ENCODE measurements around the gene CTSE.

Gene CTSE

DNA sequence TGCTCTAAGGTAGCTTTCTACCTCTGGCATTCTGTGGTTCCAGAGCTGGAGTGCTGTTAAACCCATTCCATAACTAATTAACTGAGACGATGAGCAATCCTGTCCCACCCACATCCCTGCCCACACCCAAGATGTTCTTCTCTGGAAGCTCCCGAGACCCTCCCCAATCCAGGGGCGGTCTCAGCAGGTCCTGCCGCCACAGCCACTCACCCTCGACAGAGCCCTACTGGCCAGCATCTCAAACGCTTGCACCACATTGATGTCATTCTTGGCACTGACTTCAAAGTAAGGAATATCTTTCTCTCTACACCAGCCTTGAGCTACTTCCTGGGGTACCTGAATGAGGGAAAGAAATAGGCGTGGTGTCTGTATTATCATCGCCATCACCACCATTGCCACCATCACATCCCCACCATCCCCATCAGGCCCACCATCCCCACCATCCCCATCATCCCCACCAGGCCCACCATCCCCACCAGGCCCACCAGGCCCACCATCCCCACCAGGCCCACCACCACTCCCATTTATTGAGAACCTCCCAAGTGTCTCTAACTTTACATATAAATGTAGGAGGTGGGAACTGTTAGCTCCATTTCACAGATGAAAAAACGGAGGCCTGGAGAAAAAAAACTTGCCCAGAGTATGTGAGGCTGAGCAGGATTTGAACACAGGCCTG lies 38.2 kb downstream of the CTSE start:
- Histone ChIP-seq H3K27me3 (ENCODE audit: insufficient read depth, insufficient read length) (no peaks in the 10 kb centered on the region), H3K9me3 (ENCODE audit: insufficient read depth, low read length) (no peaks in the 10 kb centered on the region), H3K4me3 (ENCODE audit: insufficient read length, low read depth) (no peak overlapping the region), H3K4me1 (ENCODE audit: insufficient read depth, insufficient read length) (peaks cover 11% of the 10 kb centered on the region), H3K36me3 (ENCODE audit: insufficient read depth, insufficient read length, low read length) (peaks cover 10% of the 10 kb centered on the region), H3K9ac (ENCODE audit: insufficient read length, low read depth) (no peak overlapping the region)
- TF ChIP-seq YY1 (IDR thresholded peaks at IDR 0.05; ENCODE audit: insufficient read depth, insufficient read length), result no peak
- TF ChIP-seq ZNF274 (IDR thresholded peaks at IDR 0.05; ENCODE audit: low read depth, low read length), result no peak
- TF ChIP-seq SUZ12 (IDR thresholded peaks at IDR 0.05; ENCODE audit: extremely low read depth, insufficient read depth, insufficient read length), result no peak
- no peak for DNase-seq (ENCODE audit: low read depth, low spot score)

DNA sequence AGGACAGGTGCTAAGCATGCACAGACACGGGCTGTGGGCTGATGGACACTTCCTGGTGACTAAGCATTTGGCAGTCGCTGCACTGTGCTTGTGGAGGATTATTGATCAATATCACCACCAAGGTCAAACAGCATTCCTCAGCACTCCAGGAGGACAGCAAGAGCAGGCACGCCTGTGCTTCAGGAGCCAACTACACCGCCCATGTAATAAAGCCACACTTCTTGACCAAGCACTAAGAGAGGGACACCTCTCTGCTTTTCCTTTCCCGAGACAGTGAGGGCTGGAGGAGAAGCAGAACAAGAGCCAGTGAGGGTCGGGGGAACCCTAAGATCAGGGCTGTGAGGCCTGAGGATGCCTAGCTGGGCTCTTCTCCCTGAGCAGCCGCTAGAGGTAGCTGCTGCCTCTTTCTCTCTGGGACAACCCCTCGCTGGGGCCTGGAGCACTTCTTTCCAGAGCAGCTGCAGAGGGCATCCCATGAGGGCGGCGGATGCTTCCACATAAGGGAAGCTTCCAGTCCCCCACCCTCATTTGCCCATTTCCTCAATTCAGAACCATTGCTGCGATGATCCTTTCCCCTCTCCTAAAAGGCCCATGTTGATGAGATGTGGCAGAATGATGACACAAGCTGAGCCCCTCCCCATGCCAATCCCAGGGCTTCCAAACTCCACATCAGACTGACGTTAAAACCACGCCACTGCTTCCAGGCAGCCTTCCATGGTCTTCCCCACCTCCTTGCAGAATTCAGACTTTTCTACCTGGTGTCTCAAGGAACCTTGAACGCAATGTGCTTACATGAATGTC lies 39.6 kb downstream of the CTSE start:
- Histone ChIP-seq H3K36me3 (ENCODE audit: insufficient read depth, insufficient read length, low read length) (peaks cover 6% of the 10 kb centered on the region), H3K4me1 (ENCODE audit: insufficient read depth, insufficient read length) (peaks cover 11% of the 10 kb centered on the region), H3K4me3 (ENCODE audit: insufficient read length, low read depth) (no peak overlapping the region), H3K27me3 (ENCODE audit: insufficient read depth, insufficient read length) (no peaks in the 10 kb centered on the region), H3K9me3 (ENCODE audit: insufficient read depth, low read length) (no peaks in the 10 kb centered on the region), H3K9ac (ENCODE audit: insufficient read length, low read depth) (peak overlapping the region; percentile 37)
- DNase-seq (ENCODE audit: low read depth, low spot score), result peak; percentile 61
- no peak for TF ChIP-seq ZNF274 (IDR thresholded peaks at IDR 0.05; ENCODE audit: low read depth, low read length)
- TF ChIP-seq SUZ12 (IDR thresholded peaks at IDR 0.05; ENCODE audit: extremely low read depth, insufficient read depth, insufficient read length), result no peak
- no peak for TF ChIP-seq YY1 (IDR thresholded peaks at IDR 0.05; ENCODE audit: insufficient read depth, insufficient read length)

DNA sequence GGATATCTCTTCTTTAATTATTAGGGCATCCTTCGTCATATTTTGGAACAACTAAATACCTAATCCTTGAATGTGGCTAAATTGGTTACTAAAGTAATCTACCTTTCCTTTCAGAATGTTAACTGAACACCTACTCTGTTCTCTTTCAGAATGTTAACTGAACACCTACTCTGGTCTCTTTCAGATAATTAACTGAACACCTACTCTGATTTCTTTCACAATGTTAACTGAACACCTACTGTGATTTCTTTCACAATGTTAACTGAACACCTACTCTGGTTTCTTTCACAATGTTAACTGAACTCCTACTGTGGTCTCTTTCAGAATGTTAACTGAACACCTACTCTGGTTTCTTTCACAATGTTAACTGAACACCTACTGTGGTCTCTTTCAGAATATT lies 42.4 kb downstream of the CTSE start:
- Histone ChIP-seq H3K4me3 (ENCODE audit: insufficient read length, low read depth) (no peak overlapping the region), H3K4me1 (ENCODE audit: insufficient read depth, insufficient read length) (peaks cover 17% of the 10 kb centered on the region)

DNA sequence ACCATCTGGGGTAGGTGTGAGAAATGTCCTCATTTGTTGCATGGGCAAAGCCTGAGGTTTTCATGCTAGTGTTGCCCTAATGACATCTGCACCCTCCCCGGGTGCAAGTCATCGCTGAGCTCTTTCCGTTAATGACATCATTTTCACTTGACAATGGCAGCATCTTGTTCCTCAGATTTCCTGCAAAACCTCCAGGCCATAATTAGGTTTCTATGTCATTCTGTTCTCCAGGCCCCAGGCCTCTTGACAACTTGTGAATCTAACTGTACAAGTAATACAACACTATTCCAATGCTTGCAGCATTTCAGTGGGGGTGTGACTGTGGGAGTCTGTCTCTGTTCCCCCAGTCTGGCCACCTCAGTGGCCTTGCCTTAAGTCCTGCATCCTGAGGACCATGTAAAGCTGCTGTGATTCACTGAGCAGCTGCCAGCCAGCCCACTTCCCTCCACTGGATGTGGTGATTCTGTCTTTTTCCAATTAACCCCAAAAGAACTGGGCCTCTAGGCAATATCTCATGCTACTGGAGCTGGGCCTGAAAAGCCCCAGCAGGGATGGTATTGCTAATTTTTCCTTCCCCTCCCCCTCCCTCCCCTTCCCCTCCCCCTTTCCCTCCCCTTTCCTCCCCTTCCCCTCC lies 43.3 kb downstream of the CTSE start:
- no peak for DNase-seq (ENCODE audit: low read depth, low spot score)
- H3K4me1 ChIP-seq (ENCODE audit: insufficient read depth, insufficient read length), result peaks cover 19% of the 10 kb centered on the region
- no peak for TF ChIP-seq YY1 (IDR thresholded peaks at IDR 0.05; ENCODE audit: insufficient read depth, insufficient read length)
- no peak for TF ChIP-seq SUZ12 (IDR thresholded peaks at IDR 0.05; ENCODE audit: extremely low read depth, insufficient read depth, insufficient read length)
- no peak for TF ChIP-seq ZNF274 (IDR thresholded peaks at IDR 0.05; ENCODE audit: low read depth, low read length)
- H3K9ac ChIP-seq (ENCODE audit: insufficient read length, low read depth), result no peak overlapping the region
- peaks cover 6% of the 10 kb centered on the region for H3K36me3 ChIP-seq (ENCODE audit: insufficient read depth, insufficient read length, low read length)
- no peaks in the 10 kb centered on the region for H3K27me3 ChIP-seq (ENCODE audit: insufficient read depth, insufficient read length)
- no peaks in the 10 kb centered on the region for H3K9me3 ChIP-seq (ENCODE audit: insufficient read depth, low read length)
- no peak overlapping the region for H3K4me3 ChIP-seq (ENCODE audit: insufficient read length, low read depth)

More for the DNA sequence above, 42.4 kb downstream of the CTSE start:
- H3K27me3 ChIP-seq (ENCODE audit: insufficient read depth, insufficient read length), result no peaks in the 10 kb centered on the region
- no peak for DNase-seq (ENCODE audit: low read depth, low spot score)
- no peaks in the 10 kb centered on the region for H3K9me3 ChIP-seq (ENCODE audit: insufficient read depth, low read length)
- TF ChIP-seq SUZ12 (IDR thresholded peaks at IDR 0.05; ENCODE audit: extremely low read depth, insufficient read depth, insufficient read length) (no peak), ZNF274 (IDR thresholded peaks at IDR 0.05; ENCODE audit: low read depth, low read length) (no peak), YY1 (IDR thresholded peaks at IDR 0.05; ENCODE audit: insufficient read depth, insufficient read length) (no peak)
- H3K9ac ChIP-seq (ENCODE audit: insufficient read length, low read depth), result no peak overlapping the region
- H3K36me3 ChIP-seq (ENCODE audit: insufficient read depth, insufficient read length, low read length), result peaks cover 6% of the 10 kb centered on the region

DNA sequence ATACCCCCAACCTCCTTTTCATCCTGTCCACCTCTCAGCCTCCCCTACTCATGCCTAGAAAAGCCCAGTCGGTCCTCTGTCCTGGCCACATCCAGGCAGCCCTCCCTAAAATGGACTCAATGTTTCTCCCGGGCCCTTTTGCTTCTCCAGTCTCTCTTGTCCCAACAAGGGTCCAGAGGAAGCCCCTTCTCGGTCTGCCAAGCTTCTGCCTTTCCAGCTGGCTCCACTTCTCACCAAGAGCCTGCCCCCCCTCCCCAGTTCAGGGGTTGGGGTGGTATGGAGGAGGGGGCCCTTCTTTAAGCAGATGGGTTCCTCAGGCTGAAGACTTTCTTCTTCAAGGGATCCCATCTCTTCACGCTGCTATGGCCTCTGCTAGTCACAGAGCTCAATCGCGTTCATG lies 44.4 kb downstream of the CTSE start:
- Histone ChIP-seq H3K9ac (ENCODE audit: insufficient read length, low read depth) (no peak overlapping the region), H3K9me3 (ENCODE audit: insufficient read depth, low read length) (no peaks in the 10 kb centered on the region), H3K27me3 (ENCODE audit: insufficient read depth, insufficient read length) (no peaks in the 10 kb centered on the region), H3K4me3 (ENCODE audit: insufficient read length, low read depth) (no peak overlapping the region), H3K4me1 (ENCODE audit: insufficient read depth, insufficient read length) (peaks cover 17% of the 10 kb centered on the region), H3K36me3 (ENCODE audit: insufficient read depth, insufficient read length, low read length) (peaks cover 6% of the 10 kb centered on the region)
- DNase-seq (ENCODE audit: low read depth, low spot score), result no peak
- no peak for TF ChIP-seq ZNF274 (IDR thresholded peaks at IDR 0.05; ENCODE audit: low read depth, low read length)
- TF ChIP-seq YY1 (IDR thresholded peaks at IDR 0.05; ENCODE audit: insufficient read depth, insufficient read length), result no peak
- no peak for TF ChIP-seq SUZ12 (IDR thresholded peaks at IDR 0.05; ENCODE audit: extremely low read depth, insufficient read depth, insufficient read length)

DNA sequence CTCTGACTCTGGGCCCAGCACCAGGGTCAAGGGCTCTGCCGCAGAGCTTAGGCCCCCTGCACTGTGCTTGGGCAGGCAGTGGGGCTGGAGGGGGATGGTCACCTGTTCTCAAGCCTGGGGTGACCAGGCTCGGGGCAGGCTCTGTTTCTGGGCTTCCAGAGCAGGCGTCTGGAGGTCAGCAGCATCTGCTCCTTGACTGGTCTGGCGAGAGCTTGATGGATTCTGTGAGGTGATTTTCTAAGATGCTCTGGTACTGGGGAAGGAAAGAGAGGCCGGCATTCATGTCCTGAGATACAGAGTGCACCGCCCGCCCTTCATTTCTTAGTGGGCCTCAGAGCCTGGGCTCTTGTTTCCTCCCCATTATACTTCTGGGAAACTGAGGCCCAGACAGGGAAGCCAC lies 45.0 kb downstream of the CTSE start:
- no peak for DNase-seq (ENCODE audit: low read depth, low spot score)
- H3K9ac ChIP-seq (ENCODE audit: insufficient read length, low read depth), result no peak overlapping the region
- H3K9me3 ChIP-seq (ENCODE audit: insufficient read depth, low read length), result no peaks in the 10 kb centered on the region
- TF ChIP-seq SUZ12 (IDR thresholded peaks at IDR 0.05; ENCODE audit: extremely low read depth, insufficient read depth, insufficient read length), result no peak
- TF ChIP-seq ZNF274 (IDR thresholded peaks at IDR 0.05; ENCODE audit: low read depth, low read length), result no peak
- no peak for TF ChIP-seq YY1 (IDR thresholded peaks at IDR 0.05; ENCODE audit: insufficient read depth, insufficient read length)
- H3K27me3 ChIP-seq (ENCODE audit: insufficient read depth, insufficient read length), result no peaks in the 10 kb centered on the region
- no peak overlapping the region for H3K4me3 ChIP-seq (ENCODE audit: insufficient read length, low read depth)
- H3K36me3 ChIP-seq (ENCODE audit: insufficient read depth, insufficient read length, low read length), result peaks cover 4% of the 10 kb centered on the region
- H3K4me1 ChIP-seq (ENCODE audit: insufficient read depth, insufficient read length), result peaks cover 11% of the 10 kb centered on the region

All from NT2/D1 (cell line).